Activated gamma-delta T cell (primary cell): ENCODE results near the gene SSUH2.
"Not testable (repeated sequence)": the region's sequence is repeated elsewhere in the genome, so short reads cannot be mapped to it uniquely, and the experiment has no call there.

Experiments used
- DNase-seq: peaks from one replicate; lab custom pipeline; 2025; lab: John Stamatoyannopoulos, UW
- total RNA-seq, 2 donors: gene quantifications; one replicate each; lab custom pipeline; 2026; lab: John Stamatoyannopoulos, UW

The SSUH2 gene
- 0.09 to 0.15 reads per million in 2 donors for total RNA-seq

GRCh38 chr3:8644748-8645390 is at the start of gene SSUH2:
Gene SSUH2, minus strand, starts transcription at chr3:8644798. Its CDS starts 40 bp downstream, at chr3:8644758.
- DNase-seq, result no peak

- not testable (repeated sequence) for DNase-seq
Measured at GRCh38 chr3:8691295-8691694, 46.7 kb upstream of the SSUH2 start.

- DNase-seq, result not testable (repeated sequence)
Measured at GRCh38 chr3:8684992-8685391, 40.4 kb upstream of the SSUH2 start.

DNA sequence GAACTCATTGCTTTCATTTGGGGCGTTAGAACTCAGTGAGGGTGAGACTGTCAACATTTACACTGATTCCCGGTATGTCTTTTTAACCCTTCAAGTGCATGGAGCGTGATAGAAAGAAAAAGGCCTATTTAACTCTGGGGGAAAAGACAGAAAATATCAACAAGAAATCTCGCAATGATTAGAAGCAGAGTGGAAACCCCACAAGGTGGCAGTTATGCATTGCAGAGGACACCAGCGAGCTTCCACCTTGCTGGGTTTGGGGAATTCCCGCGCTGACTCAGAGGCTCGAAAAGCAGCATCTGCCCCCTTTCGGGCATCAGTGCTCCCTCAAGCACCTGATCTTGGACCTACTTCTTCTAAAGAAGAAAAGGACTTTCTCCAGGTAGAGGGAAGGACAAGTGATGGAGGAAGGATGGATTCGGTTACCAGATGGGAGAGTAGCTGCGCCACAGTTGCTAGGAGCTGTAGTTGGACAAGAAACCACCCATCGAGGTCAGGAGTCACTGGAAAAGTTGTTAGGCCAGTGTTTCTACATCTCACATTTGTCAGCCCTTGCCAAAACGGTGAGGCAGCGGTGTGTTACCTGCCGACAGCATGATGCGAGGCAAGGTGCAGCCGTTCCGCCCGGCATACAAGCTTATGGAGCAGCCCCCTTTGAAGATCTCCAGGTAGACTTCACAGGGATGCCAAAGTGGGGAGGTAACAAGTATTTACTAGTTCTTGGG is 38.4 kb upstream of the SSUH2 start:
- not testable (repeated sequence) for DNase-seq

- not testable (repeated sequence) for DNase-seq
Measured at GRCh38 chr3:8681881-8682538, 37.4 kb upstream of the SSUH2 start.

DNA sequence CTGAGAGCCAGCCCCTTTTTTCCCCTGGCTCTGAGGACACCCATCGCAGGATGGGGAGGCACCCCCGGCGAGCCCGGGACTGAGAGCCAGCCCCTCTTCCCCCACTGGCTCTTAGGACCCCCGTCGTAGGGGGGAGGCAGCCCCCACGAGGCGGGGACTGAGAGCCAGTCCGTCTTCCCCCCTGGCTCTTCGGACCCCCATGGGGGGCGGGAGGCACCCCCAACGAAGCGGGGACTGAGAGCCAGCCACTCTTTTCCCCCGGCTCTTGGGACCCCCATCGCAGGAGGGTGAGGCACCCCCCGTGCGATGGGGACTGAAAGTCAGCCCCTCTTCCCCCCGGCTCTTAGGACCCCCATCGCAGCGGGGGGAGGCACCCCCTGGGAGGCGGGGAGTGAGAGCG is 36.8 kb upstream of the SSUH2 start:
- no peak for DNase-seq

DNA sequence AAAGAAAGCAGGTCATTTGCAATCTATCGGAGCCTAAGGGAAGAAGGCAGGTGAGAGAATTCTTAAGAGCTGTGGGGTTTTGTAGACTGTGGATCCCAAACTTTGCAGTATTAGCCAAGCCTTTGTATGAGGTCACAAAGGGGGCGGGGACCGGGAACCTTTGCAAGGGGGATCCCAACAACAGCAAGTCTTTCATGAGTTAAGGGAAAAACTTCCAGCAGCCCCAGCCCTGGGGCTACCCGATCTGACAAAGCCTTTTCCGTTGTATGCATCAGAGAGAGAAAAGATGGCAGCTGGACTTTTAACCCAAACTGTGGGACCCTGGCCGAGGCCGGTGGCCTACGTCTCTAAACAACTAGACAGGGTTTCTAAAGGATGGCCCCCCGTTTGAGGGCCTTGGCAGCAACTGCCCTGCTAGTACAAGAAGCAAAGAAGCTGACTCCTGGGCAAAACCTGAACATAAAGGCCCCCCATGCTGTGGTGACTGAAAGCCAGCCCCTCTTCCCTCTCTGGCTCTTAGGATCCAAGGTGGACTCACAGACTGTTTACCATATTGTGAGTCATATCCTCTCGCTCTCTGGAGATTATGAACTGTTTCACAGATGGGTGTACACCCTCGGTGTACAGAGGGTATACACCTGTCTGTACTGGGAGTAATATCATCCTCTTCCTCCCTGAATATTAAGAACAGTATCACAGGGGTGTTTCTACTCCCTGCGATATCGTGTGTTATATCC is 35.4 kb upstream of the SSUH2 start:
- not testable (repeated sequence) for DNase-seq

- DNase-seq, result no peak
Measured at GRCh38 chr3:8678751-8679150, 34.2 kb upstream of the SSUH2 start.

- DNase-seq, result not testable (repeated sequence)
Measured at GRCh38 chr3:8677258-8677657, 32.7 kb upstream of the SSUH2 start.

DNA sequence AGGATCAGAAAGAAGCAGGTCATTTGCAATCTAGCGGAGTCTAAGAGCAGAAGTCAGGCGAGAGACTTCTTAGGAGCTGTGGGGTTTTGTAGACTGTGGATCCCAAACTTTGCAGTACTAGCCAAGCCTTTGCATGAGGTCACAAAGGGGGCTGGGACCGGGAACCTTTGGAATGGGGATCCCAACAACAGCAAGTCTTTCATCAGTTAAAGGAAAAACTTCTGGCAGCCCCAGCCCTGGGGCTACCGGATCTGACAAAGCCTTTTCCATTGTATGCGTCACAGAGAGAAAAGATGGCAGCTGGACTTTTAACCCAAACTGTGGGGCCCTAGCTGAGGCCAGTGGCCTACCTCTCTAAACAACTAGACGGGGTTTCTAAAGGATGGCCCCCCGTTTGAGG is 31.0 kb upstream of the SSUH2 start:
- DNase-seq, result not testable (repeated sequence)

GRCh38 chr3:8673083-8673737 is 28.6 kb upstream of the SSUH2 start:
- no peak for DNase-seq

- no peak for DNase-seq
Measured at GRCh38 chr3:8669019-8669418, 24.4 kb upstream of the SSUH2 start.

GRCh38 chr3:8668216-8668615 is 23.6 kb upstream of the SSUH2 start:
- no peak for DNase-seq

DNA sequence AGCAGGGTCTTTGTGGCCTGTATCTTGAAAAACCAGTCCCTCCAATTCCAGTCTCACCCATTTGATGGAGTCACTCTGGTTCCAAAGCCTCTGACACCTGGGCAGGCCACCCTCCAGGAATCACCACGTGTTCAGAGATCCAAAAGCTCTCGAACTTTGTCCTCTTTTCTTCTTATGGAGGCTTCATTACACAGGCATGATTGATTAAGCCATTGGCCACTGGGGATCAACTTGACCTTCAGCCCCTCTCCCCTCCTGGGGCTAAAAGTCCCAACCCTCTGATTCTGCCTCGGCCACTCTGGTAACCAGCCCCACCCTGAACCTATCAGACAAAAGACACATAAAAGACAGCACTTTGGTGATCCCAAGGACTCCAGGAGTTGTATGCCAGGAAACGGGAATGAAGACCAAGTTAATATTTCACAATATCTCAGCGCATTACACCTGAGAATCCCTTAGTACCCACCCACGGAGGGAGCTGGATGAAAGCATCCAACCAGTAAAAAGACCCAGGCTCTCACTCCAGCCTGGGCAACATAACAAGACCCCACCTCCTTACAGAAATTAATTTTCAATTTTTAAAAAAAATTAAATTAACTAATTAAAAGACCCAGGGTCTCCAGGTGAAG is 23.0 kb upstream of the SSUH2 start:
- DNase-seq, result no peak

DNA sequence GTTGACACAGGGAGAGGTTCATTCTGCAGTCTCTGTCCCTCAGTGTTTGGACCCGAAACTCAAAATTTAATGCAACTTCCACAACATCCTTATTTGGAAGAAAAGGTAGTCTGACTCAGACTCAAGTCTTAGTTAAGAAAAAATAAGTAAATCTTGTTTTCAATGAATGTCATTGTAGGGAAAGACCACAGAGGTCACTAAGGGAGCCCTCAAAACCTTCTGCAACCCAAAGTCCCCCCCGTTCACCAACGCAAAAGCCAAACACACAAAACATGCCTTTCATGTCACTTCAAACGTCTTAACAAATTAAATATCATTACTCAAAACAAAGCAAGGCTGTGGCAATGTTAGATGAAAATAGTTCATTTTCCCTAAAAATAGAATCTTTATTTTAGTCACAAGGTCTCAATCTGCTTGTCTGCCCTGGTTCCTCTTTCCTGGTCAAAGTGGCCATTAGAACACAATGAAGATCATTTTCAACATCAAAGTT is 20.9 kb upstream of the SSUH2 start:
- no peak for DNase-seq

DNA sequence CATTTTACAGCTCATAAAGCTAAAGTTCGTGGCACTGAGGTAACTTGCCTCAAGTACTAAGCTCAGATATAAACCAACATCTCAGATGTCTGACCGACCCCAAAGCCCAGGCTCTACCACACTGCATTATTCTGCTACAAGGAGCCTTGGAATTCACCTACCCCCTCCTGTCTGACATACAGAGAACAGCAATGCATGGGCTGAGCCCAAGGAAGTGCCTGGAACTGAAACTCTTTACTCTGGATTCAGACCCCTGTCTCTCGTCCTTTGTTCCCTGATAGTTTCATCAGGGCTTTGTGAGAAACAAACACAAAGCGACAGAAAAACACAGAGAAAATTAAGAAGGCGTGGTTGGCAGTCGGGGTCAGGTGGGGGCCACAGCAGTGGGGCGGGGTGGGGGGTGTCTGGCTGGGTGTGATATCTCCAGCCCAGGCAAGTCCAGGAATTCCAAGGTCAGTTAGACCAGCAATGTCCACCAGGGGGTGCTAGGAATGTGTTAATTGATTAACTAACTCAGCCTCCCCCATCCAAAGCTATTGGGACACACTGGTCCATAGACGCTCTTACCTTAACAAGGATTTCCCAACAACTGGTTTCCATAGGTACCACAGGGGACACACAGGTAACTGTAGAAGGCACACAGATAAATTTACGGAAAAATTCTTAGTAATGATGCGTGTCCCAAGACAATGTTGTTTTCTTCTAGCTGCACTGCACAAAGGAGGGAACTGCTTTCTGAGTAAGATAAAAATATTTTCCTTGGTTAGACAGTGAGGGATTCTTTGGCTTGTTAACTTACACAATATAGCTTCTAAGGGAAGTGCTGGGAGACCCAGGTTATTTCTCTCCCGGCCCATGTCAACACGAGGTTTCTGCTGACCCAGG is 18.8 kb upstream of the SSUH2 start:
- no peak for DNase-seq

GRCh38 chr3:8662594-8662993 is 18.0 kb upstream of the SSUH2 start:
- DNase-seq, result no peak

DNA sequence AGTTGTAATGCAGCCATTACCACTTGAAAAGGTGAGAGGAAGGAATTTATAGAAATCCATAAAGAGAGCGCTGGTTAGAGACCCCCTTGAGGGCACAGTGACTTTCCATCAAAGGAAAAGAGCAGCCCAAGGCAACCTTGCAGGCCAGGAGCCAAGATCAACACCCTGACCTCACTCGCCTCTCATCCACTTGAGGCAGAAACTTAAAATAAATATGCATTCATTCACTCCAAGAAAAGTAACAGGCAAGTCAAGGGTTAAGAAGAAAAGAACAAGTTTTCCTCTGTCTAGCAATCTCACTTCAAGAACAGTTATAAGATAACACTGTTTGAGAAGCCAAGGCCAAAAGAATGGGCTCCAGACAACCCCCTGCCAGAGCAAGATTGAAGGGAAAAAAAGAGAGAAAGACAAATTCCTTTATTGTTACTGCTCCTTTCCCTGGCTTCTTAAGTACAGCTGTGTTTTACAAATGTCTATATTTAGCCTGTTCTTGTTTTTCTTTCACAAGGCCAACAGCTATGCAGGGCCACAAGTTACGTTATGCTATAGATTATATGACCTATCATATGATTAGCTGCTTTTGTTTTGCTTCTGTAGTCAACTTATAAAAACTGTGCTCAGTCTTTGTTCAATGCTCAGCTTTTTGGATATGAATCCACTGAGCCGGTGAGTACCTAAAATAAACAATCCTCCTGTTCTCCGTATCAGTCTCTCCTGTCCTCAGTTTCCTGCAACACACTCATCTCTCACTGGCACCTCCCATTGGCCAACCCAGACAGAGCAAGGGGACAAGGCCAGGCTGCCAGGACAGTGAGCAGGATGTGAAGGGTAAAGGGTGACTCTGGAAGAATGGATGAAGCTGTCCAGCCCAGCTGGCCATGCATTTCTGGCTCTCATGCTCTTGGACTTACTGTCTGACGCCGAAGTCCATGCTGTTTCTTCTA is 15.8 kb upstream of the SSUH2 start:
- DNase-seq, result no peak

- DNase-seq, result no peak
Measured at GRCh38 chr3:8659242-8659641, 14.6 kb upstream of the SSUH2 start.
